ENCODE measurements around the gene DSC2.

The DSC2 gene

DNA sequence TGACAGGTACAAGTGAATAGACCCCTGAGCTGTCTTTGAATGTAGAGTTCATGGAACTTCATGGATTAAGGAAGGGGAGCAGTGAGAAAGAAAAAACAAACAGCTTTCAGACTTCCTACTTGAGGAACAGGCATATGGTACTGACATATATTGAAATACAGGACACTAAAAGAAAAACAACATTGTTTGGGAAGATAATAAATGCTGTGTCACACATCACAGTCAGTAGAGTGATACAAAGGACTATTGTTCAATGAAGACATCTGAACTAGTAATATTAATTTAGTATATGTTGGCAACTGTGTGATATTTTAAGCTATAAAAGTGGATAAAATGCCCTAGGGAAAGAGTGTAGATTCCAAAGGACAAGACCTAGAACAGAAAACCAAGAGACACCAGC, 3.3 kb downstream of the DSC2 start:
- no peak for DNase-seq (ENCODE audit: low read depth in 2 of 2)

DNA sequence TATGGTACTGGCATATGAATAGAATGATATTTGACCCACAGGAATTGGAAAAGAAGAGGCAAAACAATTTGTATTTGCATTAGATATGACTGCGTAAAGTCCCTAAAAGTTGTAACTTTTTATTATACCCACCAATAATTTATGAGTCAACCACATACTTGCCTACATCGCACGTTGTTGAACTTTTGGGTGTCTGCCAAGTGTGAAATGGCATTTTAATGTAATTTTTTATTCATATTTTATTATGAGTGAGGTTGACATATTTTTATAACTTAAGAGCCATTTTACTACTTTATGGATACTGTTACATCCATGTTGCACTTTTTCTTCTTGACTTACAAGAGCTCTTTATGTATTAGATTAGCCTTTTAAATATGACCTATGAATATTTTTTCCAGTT, 4.6 kb downstream of the DSC2 start:
- no peak for DNase-seq (ENCODE audit: low read depth in 2 of 2)

GRCh38 chr18:31093880-31094279, 8.3 kb downstream of the DSC2 start:
- DNase-seq (ENCODE audit: low read depth in 2 of 2), result no peak

DNA sequence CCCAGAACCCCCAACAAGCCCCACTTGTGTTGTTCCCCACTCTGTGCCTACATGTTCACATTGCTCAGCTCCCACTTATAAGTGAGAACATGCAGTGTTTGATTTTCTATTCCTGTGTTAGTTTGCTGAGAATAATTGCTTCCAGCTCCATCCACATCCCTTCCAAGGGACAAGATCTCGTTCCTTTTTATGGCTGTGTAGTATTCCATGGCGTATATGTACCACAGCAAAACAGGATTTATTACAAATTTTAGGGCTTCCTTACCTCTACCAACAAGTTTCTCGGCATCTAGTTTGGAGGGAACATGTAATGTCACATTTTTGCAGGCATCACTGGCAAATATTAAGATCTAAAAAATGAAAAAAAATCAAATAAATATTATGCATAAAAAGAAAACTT, 8.9 kb downstream of the DSC2 start:
- no peak for DNase-seq (ENCODE audit: low read depth in 2 of 2)

DNA sequence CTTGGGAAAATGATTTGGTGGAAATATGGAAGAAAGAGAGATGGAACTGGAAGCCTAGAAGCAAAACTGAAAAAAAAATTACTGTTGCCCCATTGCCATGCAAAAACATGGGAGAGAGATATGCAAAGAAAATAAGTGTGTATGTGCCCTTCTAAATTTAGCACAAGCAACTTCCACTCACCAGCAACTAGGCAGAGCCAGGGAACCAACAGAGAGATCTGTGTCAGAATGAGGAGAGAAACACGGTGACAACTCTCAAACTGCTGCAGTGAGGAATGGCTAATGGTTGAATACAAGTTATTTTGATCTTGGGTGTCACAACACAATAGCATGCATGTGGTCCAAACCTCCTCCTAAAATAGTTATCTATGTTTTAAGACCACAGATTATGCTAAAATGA, 10.9 kb downstream of the DSC2 start:
- no peak for DNase-seq (ENCODE audit: low read depth in 2 of 2)

- DNase-seq (ENCODE audit: low read depth in 2 of 2), result no peak
Observed at GRCh38 chr18:31088532-31088931, 13.7 kb downstream of the DSC2 start.

GRCh38 chr18:31079973-31080372, 22.2 kb downstream of the DSC2 start:
- no peak for DNase-seq (ENCODE audit: low read depth in 2 of 2)

GRCh38 chr18:31077878-31078277, 24.3 kb downstream of the DSC2 start:
- DNase-seq (ENCODE audit: low read depth in 2 of 2), result no peak

GRCh38 chr18:31072175-31072574, 30.0 kb downstream of the DSC2 start:
- no peak for DNase-seq (ENCODE audit: low read depth in 2 of 2)

- DNase-seq (ENCODE audit: low read depth in 2 of 2), result no peak
Observed at GRCh38 chr18:31070206-31070605, 32.0 kb downstream of the DSC2 start.

DNA sequence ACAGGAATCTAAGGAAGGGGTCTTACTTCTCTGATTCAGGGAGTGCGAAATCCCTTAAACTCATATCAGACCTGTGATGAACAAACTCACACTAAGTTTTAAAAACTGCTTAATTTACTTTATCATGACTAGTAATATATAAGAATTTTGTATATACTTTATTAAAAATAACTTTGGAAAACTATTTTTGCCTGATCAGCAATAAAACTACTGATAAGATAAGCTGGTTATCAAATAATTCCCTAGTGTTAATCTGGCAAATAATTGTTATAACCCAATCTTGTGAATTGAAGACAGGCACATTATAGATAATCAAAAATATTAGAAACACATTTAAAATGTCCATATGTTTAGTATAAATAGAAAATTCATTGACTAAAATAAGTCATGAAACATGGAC, 36.0 kb downstream of the DSC2 start:
- no peak for DNase-seq (ENCODE audit: low read depth in 2 of 2)

DNA sequence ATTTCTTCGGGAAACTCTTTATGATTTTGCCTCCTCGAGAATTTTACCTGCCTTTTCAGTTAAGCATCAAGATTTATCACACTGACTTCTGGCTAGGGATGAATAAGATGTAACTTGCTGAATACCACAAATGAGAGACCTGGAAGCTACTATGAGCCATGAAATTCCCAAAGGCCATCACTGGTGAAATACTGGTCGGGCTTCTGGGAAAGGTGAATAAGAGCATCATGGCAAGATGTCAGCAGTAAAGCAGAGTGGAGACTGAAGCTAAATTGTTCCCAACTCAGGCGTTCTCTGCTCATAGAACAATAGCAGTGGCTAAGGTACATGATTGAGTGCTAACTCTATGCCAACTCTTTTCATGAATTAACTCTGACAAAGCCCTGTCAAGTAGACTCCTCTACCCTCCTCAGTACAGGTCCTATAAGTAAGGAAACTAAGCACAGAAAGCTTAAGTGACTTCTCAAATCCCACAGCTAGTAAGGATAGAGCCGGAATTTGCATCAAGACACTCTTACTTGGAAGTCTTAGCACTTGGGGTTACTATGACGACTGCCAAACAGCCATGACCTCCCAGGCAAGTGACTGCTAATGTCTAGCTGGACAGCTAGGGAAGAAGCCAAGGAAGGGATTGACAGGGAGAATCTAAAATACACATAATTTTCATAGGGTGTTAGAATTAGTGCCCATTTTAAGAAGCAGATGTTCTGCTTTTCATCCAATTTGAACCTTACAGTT, 37.0 kb downstream of the DSC2 start:
- DNase-seq (ENCODE audit: low read depth in 2 of 2), result no peak

DNA sequence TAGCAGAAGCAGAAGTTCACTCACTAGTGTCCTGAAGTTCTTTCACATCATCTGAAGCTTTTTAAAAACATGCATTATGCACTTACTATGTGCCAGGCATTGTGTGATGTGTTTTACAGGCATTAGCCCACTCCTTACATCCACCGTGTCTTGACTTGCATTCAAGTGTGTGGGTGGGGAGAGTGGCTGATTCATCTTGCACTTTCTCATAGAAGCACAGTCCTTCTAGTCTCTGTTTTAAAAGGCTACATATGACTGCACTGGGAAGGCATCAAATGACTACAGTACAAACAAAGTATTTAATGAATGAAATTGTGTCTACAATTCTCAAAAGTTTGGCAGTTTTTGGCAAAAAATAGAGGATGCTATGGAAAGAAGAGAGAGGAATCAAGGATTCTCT, 38.1 kb downstream of the DSC2 start:
- no peak for DNase-seq (ENCODE audit: low read depth in 2 of 2)

DNA sequence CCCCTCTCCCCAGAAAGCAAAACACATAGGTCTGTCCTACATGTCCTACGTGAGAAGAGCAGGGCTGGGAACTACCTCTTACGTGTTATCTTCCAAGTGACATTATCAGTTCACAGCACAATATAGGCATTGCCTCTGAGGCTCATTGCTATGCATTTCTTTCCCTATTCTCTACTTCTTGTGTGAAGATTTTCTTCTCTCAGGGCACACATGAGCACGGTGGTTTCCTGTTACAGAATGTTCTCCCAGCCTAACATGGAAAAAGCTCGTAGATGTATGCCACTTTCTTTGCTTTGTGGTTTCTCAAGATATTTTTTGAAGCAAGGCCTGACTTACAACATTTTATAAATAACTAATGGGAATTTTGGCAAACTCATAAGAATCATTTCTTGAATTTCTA, 40.3 kb downstream of the DSC2 start:
- no peak for DNase-seq (ENCODE audit: low read depth in 2 of 2)

DNA sequence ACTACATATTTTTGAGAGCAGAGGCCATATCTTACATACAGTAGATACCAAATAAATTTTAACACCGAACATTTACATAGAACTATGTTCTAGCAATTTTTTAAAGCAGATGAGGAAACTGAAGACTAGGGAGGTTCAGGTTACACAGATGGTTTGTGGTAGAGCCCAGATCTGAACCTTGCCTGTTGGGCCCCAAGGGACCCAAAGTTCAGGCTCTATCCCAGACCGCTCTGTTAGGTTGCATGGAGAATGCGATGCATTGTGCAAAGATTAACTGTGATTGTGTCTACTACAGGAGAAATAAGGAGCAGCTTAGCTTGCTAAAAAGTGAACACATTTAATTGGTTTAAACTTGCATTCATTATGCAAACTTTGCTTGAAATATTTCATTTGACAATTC, 43.3 kb downstream of the DSC2 start:
- no peak for DNase-seq (ENCODE audit: low read depth in 2 of 2)

- no peak for DNase-seq (ENCODE audit: low read depth in 2 of 2)
Observed at GRCh38 chr18:31057917-31058316, 44.3 kb downstream of the DSC2 start.

DNA sequence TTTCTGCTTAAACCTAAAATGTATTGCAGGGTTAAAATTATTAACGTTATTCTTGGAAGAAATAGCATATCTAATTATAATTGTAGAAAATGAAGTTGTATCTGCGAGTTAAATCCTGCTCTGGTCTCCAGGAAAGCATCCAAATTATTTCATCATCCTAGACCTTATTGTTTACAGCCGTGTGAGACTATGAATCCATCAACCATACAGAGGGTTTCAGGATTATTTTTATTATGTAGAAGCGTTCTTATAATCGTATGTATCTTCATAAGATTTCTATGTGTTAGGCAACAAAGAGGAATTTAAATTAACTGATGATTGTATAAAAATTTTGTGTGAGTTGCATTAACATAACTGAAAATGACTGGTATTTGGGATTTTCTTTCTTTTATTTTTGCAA, 45.2 kb downstream of the DSC2 start:
- no peak for DNase-seq (ENCODE audit: low read depth in 2 of 2)

DNA sequence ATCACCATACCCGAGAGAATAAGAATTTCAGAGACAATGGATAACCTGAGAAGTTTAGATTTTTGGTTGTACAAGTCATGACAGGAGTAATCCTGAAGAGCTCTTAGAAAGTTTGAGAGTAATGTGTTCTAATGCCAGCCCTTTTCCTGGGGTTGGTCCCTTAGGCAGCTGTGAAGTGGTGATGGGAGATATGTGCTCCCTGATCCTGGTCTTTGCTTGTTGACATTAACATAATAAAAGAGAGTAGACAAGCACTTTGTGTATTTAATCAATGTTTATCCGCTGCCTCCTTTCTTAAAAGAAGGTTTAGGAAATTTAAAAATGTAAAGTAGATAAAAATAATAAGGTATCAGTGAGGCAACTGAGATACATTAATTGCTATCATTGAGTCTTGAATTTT, 45.9 kb downstream of the DSC2 start:
- no peak for DNase-seq (ENCODE audit: low read depth in 2 of 2)

DNA sequence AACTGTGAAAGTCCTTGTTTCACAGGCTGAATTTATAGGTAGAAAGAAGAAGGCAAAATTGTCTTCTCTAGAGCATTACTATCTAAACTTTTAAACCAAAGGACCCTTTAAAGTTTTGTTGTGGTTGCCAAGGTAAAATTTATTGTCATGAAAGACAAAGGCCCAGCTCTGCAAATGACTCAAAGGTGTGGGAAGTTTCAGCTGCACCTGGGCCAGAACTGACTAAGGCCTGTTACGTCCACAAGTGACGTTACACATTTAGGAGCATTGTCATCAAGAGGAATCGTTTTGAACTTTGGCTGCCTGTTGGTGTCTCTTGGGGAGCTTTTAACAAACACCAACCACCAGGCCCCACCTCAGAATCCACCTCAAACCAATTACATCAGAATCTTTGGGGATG, 51.6 kb downstream of the DSC2 start:
- DNase-seq (ENCODE audit: low read depth in 2 of 2), result no peak

DNA sequence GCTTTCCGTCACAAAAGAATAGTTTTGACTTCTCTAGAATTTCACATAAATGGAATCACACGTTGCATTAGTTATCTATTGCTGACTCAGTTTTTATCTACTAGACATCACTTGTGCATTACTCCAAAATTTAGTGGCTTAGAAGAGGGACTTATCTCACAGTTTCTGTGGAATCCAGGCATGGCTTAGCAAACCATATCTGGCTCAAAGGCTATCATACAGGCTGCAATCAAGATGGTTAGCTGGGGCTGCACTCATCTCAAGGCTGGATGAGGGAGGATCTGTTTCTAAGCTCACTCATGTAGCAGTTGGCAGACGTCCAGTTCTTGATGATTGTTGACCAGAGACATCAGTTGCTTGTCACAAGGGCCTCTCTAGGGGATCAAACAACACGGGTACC, 53.0 kb downstream of the DSC2 start:
- no peak for DNase-seq (ENCODE audit: low read depth in 2 of 2)

GRCh38 chr18:31048216-31048615, 54.0 kb downstream of the DSC2 start:
- no peak for DNase-seq (ENCODE audit: low read depth in 2 of 2)

DNA sequence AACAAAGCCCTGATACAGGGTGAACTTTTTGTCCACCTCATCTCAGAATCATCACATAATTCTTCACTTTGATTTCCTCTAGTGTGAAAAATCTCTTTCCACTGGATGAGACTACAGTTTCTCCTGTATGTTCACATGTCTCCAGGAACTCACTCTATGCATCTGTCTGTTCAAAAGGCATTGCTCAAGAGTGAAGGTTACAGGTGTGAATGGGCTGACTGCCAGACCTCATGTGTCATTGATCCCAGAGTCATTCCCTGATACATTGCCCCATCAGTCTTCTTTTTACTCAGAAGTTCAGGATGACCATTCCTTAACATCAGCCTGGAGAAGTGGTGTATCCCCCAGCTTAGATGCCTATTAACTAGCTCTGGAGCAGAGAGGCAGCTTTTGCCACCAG, 55.3 kb downstream of the DSC2 start:
- DNase-seq (ENCODE audit: low read depth in 2 of 2), result no peak

DNA sequence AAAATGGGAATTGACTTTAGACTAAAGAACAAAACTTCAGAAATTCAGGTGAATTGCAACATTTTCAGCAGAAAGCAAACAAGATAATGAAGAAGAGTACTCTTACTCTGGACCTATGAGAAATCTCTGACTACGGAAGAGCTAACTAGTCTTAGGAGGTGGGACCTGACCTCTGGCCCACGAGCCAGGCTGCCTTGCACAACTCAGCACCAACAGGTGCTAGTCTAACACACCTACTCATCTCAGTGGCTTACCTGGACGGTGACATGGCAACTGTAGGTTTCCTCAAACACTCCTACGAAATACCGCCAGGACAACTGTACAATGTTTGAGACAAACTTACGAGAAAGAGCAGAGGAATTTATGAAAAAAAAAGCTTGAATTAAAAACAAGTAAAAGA, 56.6 kb downstream of the DSC2 start:
- DNase-seq (ENCODE audit: low read depth in 2 of 2), result no peak

GRCh38 chr18:31044926-31045325, 57.3 kb downstream of the DSC2 start:
- DNase-seq (ENCODE audit: low read depth in 2 of 2), result no peak
